Chondrocyte (in vitro differentiated cells): Measurements from ENCODE around the gene SLC22A7. TPM values are rescaled to one million over a fixed set of nuclear protein-coding genes. Genes with fewer than 3 reads are reported as not detected.
A peak's percentile ranks its signal among the peaks of the same experiment; 100 is the strongest.
"Not testable (repeated sequence)": the region's sequence is repeated elsewhere in the genome, so short reads cannot be mapped to it uniquely, and the experiment has no call there.

Source experiments
- DNase-seq: peaks from one replicate; pipeline ENCODE4 v3.0.0; 2021; ENCODE audit warnings: mixed read lengths, low spot score
- H3K27ac Mint-ChIP-seq: one replicate; pipeline ENCODE4 v1.8.0; 2021; ENCODE audit warnings: mild to moderate bottlenecking, moderate library complexity, mixed read lengths; ENCODE audit not compliant: unreplicated experiment
- H3K27me3 Mint-ChIP-seq: 2 replicates; pipeline ENCODE4 v1.8.0; 2021; ENCODE audit warnings: low read depth, mixed read lengths
- H3K36me3 Mint-ChIP-seq: 2 replicates; pipeline ENCODE4 v1.8.0; 2021; ENCODE audit warnings: low read depth, mixed read lengths
- H3K4me1 Mint-ChIP-seq: 2 replicates; pipeline ENCODE4 v1.8.0; 2021; ENCODE audit warnings: low read depth, mild to moderate bottlenecking, mixed read lengths
- H3K4me3 Mint-ChIP-seq: one replicate; pipeline ENCODE4 v1.8.0; 2021; ENCODE audit warnings: mild to moderate bottlenecking, moderate library complexity, mixed read lengths; ENCODE audit not compliant: unreplicated experiment
- H3K9me3 Mint-ChIP-seq: 2 replicates; pipeline ENCODE4 v1.8.0; 2021; ENCODE audit warnings: low read depth, mixed read lengths
- total RNA-seq: library from RNA; stranded (reverse); gene quantifications from 3 replicates; pipeline ENCODE4 v1.2.1, GENCODE V29; 2021
- TF ChIP-seq, protein P1 (sequence below): fragments of 200-600 bp; sonication (generic); IDR thresholded peaks from 2 replicates; pipeline ENCODE4 v1.5.0; 2021; ENCODE audit warnings: antibody characterized with exemption, mild to moderate bottlenecking, moderate library complexity

Gene SLC22A7
- total RNA-seq, 1 donor from 2014 or later = not detected

DNA sequence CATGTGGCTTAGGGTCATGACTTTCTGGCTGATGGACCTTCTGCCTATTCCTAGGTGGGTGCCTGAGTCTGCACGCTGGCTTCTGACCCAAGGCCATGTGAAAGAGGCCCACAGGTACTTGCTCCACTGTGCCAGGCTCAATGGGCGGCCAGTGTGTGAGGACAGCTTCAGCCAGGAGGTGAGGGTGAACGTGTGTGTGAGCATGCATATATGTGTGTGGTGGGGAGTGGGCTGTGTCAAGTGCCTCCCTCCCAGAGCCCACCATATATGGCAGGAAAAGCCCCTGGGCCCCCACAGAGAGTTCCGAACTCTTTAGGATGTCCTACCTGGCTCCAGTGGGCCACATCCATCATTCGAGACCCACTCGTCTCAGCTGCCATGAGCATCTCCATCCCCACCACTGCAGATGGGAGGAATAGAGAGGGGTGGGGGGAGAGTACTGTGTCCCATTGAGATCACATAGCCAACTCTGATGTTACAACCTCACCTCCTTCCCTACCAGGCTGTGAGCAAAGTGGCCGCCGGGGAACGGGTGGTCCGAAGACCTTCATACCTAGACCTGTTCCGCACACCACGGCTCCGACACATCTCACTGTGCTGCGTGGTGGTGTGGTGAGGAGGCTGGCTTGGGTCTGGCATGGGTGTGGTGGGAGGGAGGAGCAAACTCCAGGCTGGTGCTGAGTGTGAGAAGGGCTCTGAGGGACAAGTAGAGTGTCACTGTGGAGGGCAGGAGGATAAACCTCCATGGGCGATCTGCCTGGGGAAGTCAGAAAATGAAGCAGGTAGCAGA is 3.2 kb downstream of the SLC22A7 start:
- H3K4me1 Mint-ChIP-seq = no peaks in the 10 kb centered on the region
- no peak overlapping the region for H3K4me3 Mint-ChIP-seq
- TF ChIP-seq, protein P1, sequence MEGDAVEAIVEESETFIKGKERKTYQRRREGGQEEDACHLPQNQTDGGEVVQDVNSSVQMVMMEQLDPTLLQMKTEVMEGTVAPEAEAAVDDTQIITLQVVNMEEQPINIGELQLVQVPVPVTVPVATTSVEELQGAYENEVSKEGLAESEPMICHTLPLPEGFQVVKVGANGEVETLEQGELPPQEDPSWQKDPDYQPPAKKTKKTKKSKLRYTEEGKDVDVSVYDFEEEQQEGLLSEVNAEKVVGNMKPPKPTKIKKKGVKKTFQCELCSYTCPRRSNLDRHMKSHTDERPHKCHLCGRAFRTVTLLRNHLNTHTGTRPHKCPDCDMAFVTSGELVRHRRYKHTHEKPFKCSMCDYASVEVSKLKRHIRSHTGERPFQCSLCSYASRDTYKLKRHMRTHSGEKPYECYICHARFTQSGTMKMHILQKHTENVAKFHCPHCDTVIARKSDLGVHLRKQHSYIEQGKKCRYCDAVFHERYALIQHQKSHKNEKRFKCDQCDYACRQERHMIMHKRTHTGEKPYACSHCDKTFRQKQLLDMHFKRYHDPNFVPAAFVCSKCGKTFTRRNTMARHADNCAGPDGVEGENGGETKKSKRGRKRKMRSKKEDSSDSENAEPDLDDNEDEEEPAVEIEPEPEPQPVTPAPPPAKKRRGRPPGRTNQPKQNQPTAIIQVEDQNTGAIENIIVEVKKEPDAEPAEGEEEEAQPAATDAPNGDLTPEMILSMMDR = no peak
- H3K9me3 Mint-ChIP-seq = no peaks in the 10 kb centered on the region
- H3K27me3 Mint-ChIP-seq = peaks cover 25% of the 10 kb centered on the region
- no peak overlapping the region for H3K27ac Mint-ChIP-seq
- H3K36me3 Mint-ChIP-seq = no peaks in the 10 kb centered on the region
- peak; percentile 78 for DNase-seq

DNA sequence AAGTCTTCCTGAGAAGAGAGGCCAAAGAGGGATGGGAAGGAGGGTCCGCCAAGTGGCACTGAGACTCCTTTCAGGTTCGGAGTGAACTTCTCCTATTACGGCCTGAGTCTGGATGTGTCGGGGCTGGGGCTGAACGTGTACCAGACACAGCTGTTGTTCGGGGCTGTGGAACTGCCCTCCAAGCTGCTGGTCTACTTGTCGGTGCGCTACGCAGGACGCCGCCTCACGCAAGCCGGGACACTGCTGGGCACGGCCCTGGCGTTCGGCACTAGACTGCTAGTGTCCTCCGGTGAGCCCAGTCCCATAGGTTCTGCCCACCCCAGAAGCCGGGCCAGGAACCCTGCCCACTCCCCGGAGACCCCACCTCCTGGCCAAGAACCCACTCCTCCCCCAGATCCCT is 4.1 kb downstream of the SLC22A7 start:
- H3K9me3 Mint-ChIP-seq = no peaks in the 10 kb centered on the region
- peak; percentile 83 for DNase-seq
- no peaks in the 10 kb centered on the region for H3K4me1 Mint-ChIP-seq
- no peak overlapping the region for H3K27ac Mint-ChIP-seq
- TF ChIP-seq, protein P1 = no peak
- H3K4me3 Mint-ChIP-seq = no peak overlapping the region
- H3K27me3 Mint-ChIP-seq = peaks cover 18% of the 10 kb centered on the region
- no peaks in the 10 kb centered on the region for H3K36me3 Mint-ChIP-seq

DNA sequence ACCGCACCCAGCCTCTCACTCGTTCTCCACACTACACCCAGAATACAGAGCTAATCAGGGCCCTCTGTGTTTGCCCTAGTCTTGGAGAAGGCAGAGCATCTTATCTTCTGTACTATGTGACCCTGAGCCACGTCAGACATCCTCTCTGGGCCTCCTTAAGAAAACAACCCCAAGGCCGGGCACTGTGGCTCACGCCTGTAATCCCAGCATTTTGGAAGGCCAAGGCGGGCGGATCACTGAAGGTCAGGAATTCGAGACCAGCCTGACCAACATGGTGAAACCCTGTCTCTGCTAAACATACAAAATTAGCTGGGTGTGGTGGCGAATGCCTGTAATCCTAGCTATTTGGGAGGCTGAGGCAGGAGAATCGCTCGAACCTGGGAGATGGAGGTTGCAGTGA is 4.9 kb downstream of the SLC22A7 start:
- H3K4me1 Mint-ChIP-seq, H3K4me3 Mint-ChIP-seq, H3K9me3 Mint-ChIP-seq, H3K36me3 Mint-ChIP-seq, H3K27ac Mint-ChIP-seq, DNase-seq: not testable (repeated sequence)
- H3K27me3 Mint-ChIP-seq = peaks cover 21% of the 10 kb centered on the region

DNA sequence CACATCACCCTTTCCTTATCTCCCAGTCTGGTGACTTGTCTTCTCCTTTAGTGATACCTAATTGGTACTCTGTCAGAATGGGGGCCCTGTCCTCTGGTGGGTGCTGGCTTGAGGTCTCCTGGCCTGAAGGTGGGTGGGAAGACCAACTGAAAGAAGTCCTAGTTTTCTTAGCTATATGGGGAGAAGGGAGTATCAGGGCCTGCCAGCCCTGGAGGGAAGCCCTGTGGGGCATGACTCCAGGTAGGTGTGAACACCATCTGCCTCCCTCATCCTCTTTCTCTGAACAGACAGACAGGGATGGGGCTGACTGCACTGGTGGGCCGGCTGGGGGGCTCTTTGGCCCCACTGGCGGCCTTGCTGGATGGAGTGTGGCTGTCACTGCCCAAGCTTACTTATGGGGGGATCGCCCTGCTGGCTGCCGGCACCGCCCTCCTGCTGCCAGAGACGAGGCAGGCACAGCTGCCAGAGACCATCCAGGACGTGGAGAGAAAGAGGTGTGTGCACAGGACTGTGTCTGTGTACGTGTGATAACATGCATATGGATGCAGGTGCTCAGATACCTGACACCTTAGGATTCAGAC is 5.8 kb downstream of the SLC22A7 start:
- TF ChIP-seq, protein P1 = no peak
- no peak overlapping the region for H3K27ac Mint-ChIP-seq
- no peak overlapping the region for H3K4me3 Mint-ChIP-seq
- H3K4me1 Mint-ChIP-seq = peaks cover 6% of the 10 kb centered on the region
- no peaks in the 10 kb centered on the region for H3K9me3 Mint-ChIP-seq
- H3K36me3 Mint-ChIP-seq = no peaks in the 10 kb centered on the region
- peaks cover 21% of the 10 kb centered on the region for H3K27me3 Mint-ChIP-seq
- no peak for DNase-seq

DNA sequence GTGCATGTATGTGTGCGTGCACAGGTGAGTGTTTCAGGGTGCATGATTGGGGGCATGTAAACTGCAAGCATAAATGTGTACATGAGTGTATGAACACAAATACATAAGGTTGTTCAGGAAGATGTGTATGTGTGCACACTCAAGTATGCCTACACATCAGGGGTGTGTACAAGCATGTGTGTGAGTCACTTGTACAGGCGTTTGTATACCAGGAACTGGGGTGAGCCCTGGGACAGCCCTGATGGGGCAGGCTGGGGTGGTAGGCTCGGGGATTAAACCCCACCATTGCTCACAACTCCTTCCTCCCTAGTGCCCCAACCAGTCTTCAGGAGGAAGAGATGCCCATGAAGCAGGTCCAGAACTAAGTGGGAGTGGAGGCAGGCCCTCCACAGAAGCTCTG is 6.3 kb downstream of the SLC22A7 start:
- no peak overlapping the region for H3K27ac Mint-ChIP-seq
- TF ChIP-seq, protein P1 = no peak
- no peaks in the 10 kb centered on the region for H3K36me3 Mint-ChIP-seq
- no peaks in the 10 kb centered on the region for H3K9me3 Mint-ChIP-seq
- H3K27me3 Mint-ChIP-seq = peaks cover 21% of the 10 kb centered on the region
- H3K4me3 Mint-ChIP-seq = no peak overlapping the region
- peaks cover 7% of the 10 kb centered on the region for H3K4me1 Mint-ChIP-seq
- no peak for DNase-seq
